A549 (cell line): ENCODE results near the gene PAFAH2. TPM values are rescaled to one million over a fixed set of nuclear protein-coding genes. Genes with fewer than 3 reads are reported as not detected.

Experiments
- ATAC-seq, 2 experiments: fragments of 200-7000 bp in 1 of 2; fragments of >200 bp in 1 of 2; cut with Nextera tagmentation in 1 of 2; cut with Tn5 transposase in 1 of 2; 3 replicates each; pipeline versions ENCODE4 v1.8.0 to v1.9.1; 2018 to 2020; ENCODE audit warnings: mild to moderate bottlenecking in 1 of 2, moderate library complexity in 1 of 2
- CTCF ChIA-PET: fragments of 300-600 bp; sonication (Branson Sonifier 250); formaldehyde crosslinking; extraction: SDS; loops from one replicate; lab custom pipeline; 2021; ENCODE audit warnings: antibody characterized with exemption, inconsistent platforms; lab: Yijun Ruan, JAX
- POLR2A ChIA-PET: fragments of 350-600 bp; formaldehyde crosslinking; extraction: SDS; loops from one replicate; lab custom pipeline; 2021; ENCODE audit warnings: antibody characterized with exemption, inconsistent platforms; lab: Yijun Ruan, JAX
- DNase-seq, 2 experiments: peaks; one replicate each; pipeline versions ENCODE4 v3.0.0 to v3.0.0-alpha.2; 2011 to 2016; ENCODE audit warnings: low read depth in 1 of 2, low spot score in 1 of 2
- FAIRE-seq: peaks from 2 replicates; lab custom pipeline; 2011; peaks lifted over from hg19 to GRCh38; lab: Jason Lieb, UNC
- H3K27ac ChIP-seq, 2 experiments: fragments of >200 bp; sonication (Bioruptor Twin); formaldehyde crosslinking; 3 replicates each; pipeline ENCODE4 v1.5.1; 2016 to 2017
- H3K4me1 ChIP-seq: fragments of >200 bp; sonication (Bioruptor Twin); formaldehyde crosslinking; 3 replicates; pipeline ENCODE4 v1.6.1; 2016
- H3K4me2 ChIP-seq: fragments of >200 bp; sonication (Bioruptor Twin); formaldehyde crosslinking; 3 replicates; pipeline ENCODE4 v1.6.1; 2016
- H3K4me3 ChIP-seq: fragments of >200 bp; sonication (Bioruptor Twin); formaldehyde crosslinking; 3 replicates; pipeline ENCODE4 v1.5.1; 2016
- H3K9me3 ChIP-seq: fragments of >200 bp; sonication (Bioruptor Twin); formaldehyde crosslinking; 3 replicates; pipeline ENCODE4 v1.6.1; 2016
- CBX8 ChIP-seq: fragments of 200-600 bp; sonication (generic); IDR thresholded peaks from 2 replicates; pipeline ENCODE4 v1.6.1; 2016
- E2F6 ChIP-seq: IDR thresholded peaks from 2 replicates; pipeline ENCODE4 v1.6.1; 2012; ENCODE audit warnings: low read depth, borderline replicate concordance
- EHF ChIP-seq: fragments of 250-450 bp; sonication (Bioruptor Pico); IDR thresholded peaks from 2 replicates; pipeline ENCODE4 v1.5.0; 2020; ENCODE audit warnings: mild to moderate bottlenecking
- EP300 ChIP-seq, 2 experiments: fragments of >200 bp; sonication (Bioruptor Twin); formaldehyde crosslinking; IDR thresholded peaks; 2 replicates in 1 of 2; 3 replicates in 1 of 2; pipeline ENCODE4 v1.6.1; 2016 to 2017
- ESRRA ChIP-seq: fragments of 150-350 bp; IDR thresholded peaks from 2 replicates; pipeline ENCODE4 v1.6.1; 2014; ENCODE audit warnings: mild to moderate bottlenecking, low read length, borderline replicate concordance
- FOSB ChIP-seq: fragments of 250-450 bp; sonication (Bioruptor Pico); IDR thresholded peaks from 2 replicates; pipeline ENCODE4 v1.5.0; 2020; ENCODE audit warnings: mild to moderate bottlenecking, moderate library complexity
- GATA3 ChIP-seq: IDR thresholded peaks from 2 replicates; pipeline ENCODE4 v1.6.1; 2012; ENCODE audit warnings: borderline replicate concordance
- HES2 ChIP-seq: fragments of >200 bp; sonication (Bioruptor Twin); formaldehyde crosslinking; IDR thresholded peaks from 2 replicates; pipeline ENCODE4 v1.6.1; 2016
- HEYL ChIP-seq: fragments of 250-450 bp; sonication (Bioruptor Pico); IDR thresholded peaks from 2 replicates; pipeline ENCODE4 v1.8.0; 2021; ENCODE audit warnings: mild to moderate bottlenecking, moderate library complexity
- HOXB5 ChIP-seq: fragments of 250-450 bp; sonication (Bioruptor Pico); IDR thresholded peaks from 2 replicates; pipeline ENCODE4 v1.5.0; 2020; ENCODE audit warnings: mild to moderate bottlenecking, moderate library complexity
- JUN ChIP-seq, 2 experiments: fragments of >200 bp; sonication (Bioruptor Twin); formaldehyde crosslinking; IDR thresholded peaks; 2 replicates in 1 of 2; 3 replicates in 1 of 2; pipeline ENCODE4 v1.6.1; 2016 to 2017
- KDM1A ChIP-seq: fragments of 200-600 bp; sonication (generic); IDR thresholded peaks from 2 replicates; pipeline ENCODE4 v1.6.1; 2016; ENCODE audit warnings: low read depth, mild to moderate bottlenecking
- KDM5A ChIP-seq: fragments of 200-600 bp; sonication (generic); IDR thresholded peaks from 2 replicates; pipeline ENCODE4 v1.6.1; 2016; ENCODE audit warnings: antibody characterized with exemption, mild to moderate bottlenecking
- MAX ChIP-seq: IDR thresholded peaks from 2 replicates; pipeline ENCODE4 v1.6.1; 2012
- NFE2L2 ChIP-seq: fragments of 150-350 bp; conservative IDR thresholded peaks from 2 replicates; pipeline ENCODE4 v1.6.1; 2014; ENCODE audit warnings: low read length
- NPAS2 ChIP-seq: fragments of 250-450 bp; sonication (Bioruptor Pico); IDR thresholded peaks from 2 replicates; pipeline ENCODE4 v1.8.0; 2022; ENCODE audit warnings: mild to moderate bottlenecking, moderate library complexity, borderline replicate concordance
- NR3C1 ChIP-seq: fragments of >200 bp; sonication (Bioruptor Twin); formaldehyde crosslinking; IDR thresholded peaks from 3 replicates; pipeline ENCODE4 v1.6.1; 2017
- PHF8 ChIP-seq: fragments of 200-600 bp; sonication (generic); IDR thresholded peaks from 2 replicates; pipeline ENCODE4 v1.6.1; 2016; ENCODE audit warnings: low read depth, mild to moderate bottlenecking, antibody characterized with exemption, moderate library complexity, borderline replicate concordance
- RARB ChIP-seq: fragments of 250-450 bp; sonication (Bioruptor Pico); IDR thresholded peaks from 2 replicates; pipeline ENCODE4 v1.8.0; 2021; ENCODE audit warnings: mild to moderate bottlenecking, moderate library complexity
- RCOR1 ChIP-seq: fragments of 150-350 bp; IDR thresholded peaks from 2 replicates; pipeline ENCODE4 v1.6.1; 2014; ENCODE audit warnings: antibody characterized with exemption, low read length, low read depth
- RFX5 ChIP-seq: fragments of 450-650 bp; IDR thresholded peaks from 2 replicates; pipeline ENCODE4 v1.7.1; 2014; ENCODE audit warnings: antibody characterized with exemption, mild to moderate bottlenecking, moderate library complexity
- TP53 ChIP-seq: fragments of 250-450 bp; sonication (Bioruptor Pico); IDR thresholded peaks from 2 replicates; pipeline ENCODE4 v1.5.0; 2021; ENCODE audit warnings: mild to moderate bottlenecking, moderate library complexity
- WGBS: methylation state at CpG from one replicate; pipeline ENCODE4 v1.1.6; 2017; ENCODE audit errors: missing lambda C conversion rate; 5-methylcytosine and 5-hydroxymethylcytosine counted together
- polyA plus RNA-seq, 4 experiments: library from polyadenylated mRNA; depleted of rRNA in 3 of 4; stranded (reverse); fragments of >200 nt; fragmentation: RNase III in 1 of 4; extraction: RNeasy Plus Mini Kit Qiagen cat#74134 plus additional on column Dnase treatment in 1 of 4; gene quantifications; 2 replicates in 3 of 4; 3 replicates in 1 of 4; pipeline ENCODE4 v1.2.3, GENCODE V29; 2011 to 2017

Gene PAFAH2
- polyA plus RNA-seq, 2 of the 4 experiments (the other 2 are of a cell fraction), result 6.3 to 13.7 TPM

- TF ChIP-seq EP300 (IDR thresholded peaks at IDR 0.05), result no peak
- no peak for TF ChIP-seq KDM1A
- TF ChIP-seq E2F6, result no peak
- TF ChIP-seq NR3C1, result no peak
- TF ChIP-seq GATA3, result no peak
- TF ChIP-seq, all 56 proteins: peak for 0
Measured at GRCh38 chr1:26043765-26044164, 45.9 kb upstream of the PAFAH2 start.

GRCh38 chr1:26041978-26042377 lies 44.1 kb upstream of the PAFAH2 start:
- TF ChIP-seq ESRRA (no peak), CBX8 (no peak), PHF8 (no peak), JUN (IDR thresholded peaks at IDR 0.05) (no peak), HEYL (CRISPR knock-in tag) (no peak)
- TF ChIP-seq, all 56 proteins: peak for 0
- CTCF ChIA-PET, result interaction anchor here (0.6 to 1.6 kb wide), 5 partner anchors 11 to 123 kb away, joined by 3 to 4 read pairs (median 3); no protein-coding TSS in a partner anchor
- Histone ChIP-seq H3K4me2 (no peak overlapping the region), H3K4me3 (no peak overlapping the region), H3K4me1 (peaks cover 4% of the 10 kb centered on the region; the same call in 1 of the 3 replicates), H3K9me3 (no peaks in the 10 kb centered on the region), H3K27ac (no peak overlapping the region)
- POLR2A ChIA-PET, result interaction anchor here (0.6 kb wide), 1 partner anchor 390 kb away, joined by 3 read pairs; the partner anchor contains the start of gene DHDDS
- WGBS, result 47% methylated on average over 4 of the region's 4 CpGs
- DNase-seq, result no peak
- ATAC-seq, result no peak
- no peak for FAIRE-seq

More at GRCh38 chr1:26043765-26044164, 45.9 kb upstream of the PAFAH2 start:
- FAIRE-seq (no peak), DNase-seq (no peak), ATAC-seq (no peak)
- Histone ChIP-seq H3K4me3 (no peak overlapping the region), H3K4me1 (peaks cover 4% of the 10 kb centered on the region; the same call in 1 of the 3 replicates), H3K4me2 (no peak overlapping the region), H3K27ac (no peak overlapping the region), H3K9me3 (no peaks in the 10 kb centered on the region)
- ChIA-PET CTCF (interaction anchor here (0.9 to 1.9 kb wide), 5 partner anchors 7 to 126 kb away, joined by 3 to 11 read pairs (median 4); partner anchors contain the start of gene ZNF593), POLR2A (no interaction called here)
- WGBS, result 81% methylated on average over 2 of the region's 2 CpGs

GRCh38 chr1:26041401-26041800 lies 43.5 kb upstream of the PAFAH2 start:
- POLR2A ChIA-PET, result interaction anchor here (0.6 kb wide), 1 partner anchor 390 kb away, joined by 3 read pairs; the partner anchor contains the start of gene DHDDS
- H3K4me1 ChIP-seq, result peaks cover 8% of the 10 kb centered on the region
- H3K4me3 ChIP-seq, result no peak overlapping the region
- H3K27ac ChIP-seq, result no peak overlapping the region
- ATAC-seq, result no peak
- no peaks in the 10 kb centered on the region for H3K9me3 ChIP-seq
- CTCF ChIA-PET, result interaction anchor here (0.6 to 1.6 kb wide), 3 partner anchors 64 to 104 kb away, joined by 3 to 4 read pairs (median 4); no protein-coding TSS in a partner anchor
- 61% methylated on average over 7 of the region's 7 CpGs for WGBS
- no peak for DNase-seq
- no peak overlapping the region for H3K4me2 ChIP-seq
- no peak for FAIRE-seq
- TF ChIP-seq PHF8, result no peak
- no peak for TF ChIP-seq KDM5A
- no peak for TF ChIP-seq HOXB5 (CRISPR knock-in tag)
- TF ChIP-seq MAX, result no peak
- TF ChIP-seq RARB (CRISPR knock-in tag), result no peak
- TF ChIP-seq RCOR1, result no peak
- TF ChIP-seq HES2, result no peak
- TF ChIP-seq CBX8, result no peak
- TF ChIP-seq KDM1A, result no peak
- TF ChIP-seq EHF (CRISPR knock-in tag), result no peak
- TF ChIP-seq NFE2L2, result no peak
- TF ChIP-seq NPAS2 (CRISPR knock-in tag), result no peak
- no peak for TF ChIP-seq FOSB
- TF ChIP-seq RFX5, result no peak
- no peak for TF ChIP-seq TP53 (CRISPR knock-in tag)
- TF ChIP-seq, all 56 proteins: peak for 0
